Astrocyte of the cerebellum (primary cell): ENCODE measurements around the gene STARD10.
"Not testable (repeated sequence)": the region's sequence is repeated elsewhere in the genome, so short reads cannot be mapped to it uniquely, and the experiment has no call there.

Experiments
- DNase-seq: peaks from one replicate; pipeline ENCODE4 v3.0.0-alpha.2; 2011; ENCODE audit warnings: low read depth
- H3K4me3 ChIP-seq: 2 replicates; pipeline ENCODE4 v1.5.1; 2011; ENCODE audit warnings: mild to moderate bottlenecking, low read depth, low read length, moderate library complexity
- in situ Hi-C: cut with HindIII; loops from 2 replicates; pipeline ENCODE4 v1.10.0; 2017; ENCODE audit warnings: low sequenced_read_pairs
- TF ChIP-seq, protein P1 (sequence below): IDR thresholded peaks from 2 replicates; pipeline ENCODE4 v1.5.1; 2012; ENCODE audit warnings: low read length, low read depth, moderate library complexity, mild to moderate bottlenecking; ENCODE audit errors: missing control alignments

STARD10 gene

DNA sequence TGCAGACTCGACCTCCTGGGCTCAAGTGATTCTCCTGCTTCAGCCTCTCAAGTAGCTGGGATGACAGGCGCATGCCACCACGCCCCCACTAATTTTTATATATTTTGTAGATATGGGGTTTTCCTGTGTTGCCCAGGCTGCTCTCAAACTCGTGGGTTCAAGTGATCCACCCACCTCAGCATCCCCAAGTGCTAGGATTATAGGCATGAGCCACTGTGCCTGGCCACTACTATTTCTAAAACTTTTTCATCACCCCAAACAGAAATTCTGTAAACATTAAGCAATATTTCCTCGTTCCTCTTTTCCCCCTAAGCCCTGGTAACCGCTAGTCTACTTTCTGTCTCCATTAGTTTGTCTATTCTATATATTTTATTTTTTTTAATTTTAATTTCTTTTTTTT is 11.4 kb upstream of the STARD10 start:
- in situ Hi-C loops, result no loop called here
- TF ChIP-seq, protein P1, sequence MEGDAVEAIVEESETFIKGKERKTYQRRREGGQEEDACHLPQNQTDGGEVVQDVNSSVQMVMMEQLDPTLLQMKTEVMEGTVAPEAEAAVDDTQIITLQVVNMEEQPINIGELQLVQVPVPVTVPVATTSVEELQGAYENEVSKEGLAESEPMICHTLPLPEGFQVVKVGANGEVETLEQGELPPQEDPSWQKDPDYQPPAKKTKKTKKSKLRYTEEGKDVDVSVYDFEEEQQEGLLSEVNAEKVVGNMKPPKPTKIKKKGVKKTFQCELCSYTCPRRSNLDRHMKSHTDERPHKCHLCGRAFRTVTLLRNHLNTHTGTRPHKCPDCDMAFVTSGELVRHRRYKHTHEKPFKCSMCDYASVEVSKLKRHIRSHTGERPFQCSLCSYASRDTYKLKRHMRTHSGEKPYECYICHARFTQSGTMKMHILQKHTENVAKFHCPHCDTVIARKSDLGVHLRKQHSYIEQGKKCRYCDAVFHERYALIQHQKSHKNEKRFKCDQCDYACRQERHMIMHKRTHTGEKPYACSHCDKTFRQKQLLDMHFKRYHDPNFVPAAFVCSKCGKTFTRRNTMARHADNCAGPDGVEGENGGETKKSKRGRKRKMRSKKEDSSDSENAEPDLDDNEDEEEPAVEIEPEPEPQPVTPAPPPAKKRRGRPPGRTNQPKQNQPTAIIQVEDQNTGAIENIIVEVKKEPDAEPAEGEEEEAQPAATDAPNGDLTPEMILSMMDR, result no peak
- no peak overlapping the region for H3K4me3 ChIP-seq
- no peak for DNase-seq

DNA sequence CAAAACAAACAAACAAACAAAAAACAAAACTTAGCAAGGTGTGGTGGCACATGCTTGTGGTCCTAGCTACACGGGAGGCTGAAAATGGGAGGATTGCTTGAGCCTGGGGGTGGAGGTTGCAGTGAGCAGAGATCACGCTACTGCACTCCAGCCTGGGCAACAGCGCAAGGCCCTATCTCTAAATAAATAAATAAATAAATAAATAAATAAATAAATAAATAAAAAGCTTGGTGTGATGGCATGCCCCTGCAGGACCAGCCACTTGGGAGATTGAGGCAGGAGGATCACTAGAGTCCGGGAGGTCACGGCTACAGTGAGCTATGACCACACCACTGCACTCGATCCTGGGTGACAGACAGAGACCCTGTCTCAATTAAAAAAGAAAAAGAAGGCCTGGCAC is 9.0 kb upstream of the STARD10 start:
- in situ Hi-C loops, result no loop called here
- TF ChIP-seq, protein P1, result no peak
- no peak for DNase-seq
- H3K4me3 ChIP-seq, result no peak overlapping the region

DNA sequence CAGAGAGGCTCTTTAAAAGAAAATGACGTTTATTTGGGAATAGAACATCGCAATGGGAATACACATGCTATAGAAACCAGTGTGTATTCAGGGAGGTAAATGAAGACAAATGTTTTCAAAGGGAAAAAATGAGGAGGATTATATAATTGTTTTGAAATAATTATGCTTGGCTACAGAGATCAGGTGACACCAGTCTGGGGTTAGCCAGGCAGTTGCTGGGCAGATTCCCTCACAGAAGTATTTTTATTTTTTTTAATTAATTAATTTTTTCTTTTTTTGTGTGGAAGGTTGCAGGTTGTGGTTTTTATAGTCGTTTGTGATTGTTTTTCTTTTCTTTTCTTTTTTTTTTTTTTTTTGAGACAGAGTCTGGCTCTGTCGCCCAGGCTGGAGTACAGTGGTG is 5.6 kb upstream of the STARD10 start:
- no peak for DNase-seq
- no peak overlapping the region for H3K4me3 ChIP-seq
- in situ Hi-C loops, result no loop called here
- TF ChIP-seq, protein P1, result no peak

DNA sequence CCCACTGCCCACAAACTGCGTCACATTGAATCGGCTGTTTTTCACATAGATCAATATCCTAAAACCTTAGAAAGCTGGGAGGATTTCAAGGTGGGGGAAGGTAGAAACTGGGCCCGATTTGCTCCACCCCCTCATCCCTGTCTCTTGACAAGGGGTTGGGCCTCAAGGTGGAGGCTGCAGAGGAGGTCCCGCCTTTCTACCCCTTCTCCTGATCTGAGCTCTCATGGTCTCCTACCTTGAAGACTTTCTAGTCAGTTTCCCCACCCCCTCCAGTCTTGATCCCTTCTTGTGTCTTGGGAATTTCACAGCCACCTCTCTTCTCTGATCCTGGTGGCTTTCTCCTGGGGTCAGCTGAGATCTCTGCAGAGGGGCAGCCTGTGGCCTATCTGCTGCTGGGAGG is 4.5 kb upstream of the STARD10 start:
- in situ Hi-C loops, result no loop called here
- no peak for DNase-seq
- TF ChIP-seq, protein P1, result no peak
- H3K4me3 ChIP-seq, result no peak overlapping the region

DNA sequence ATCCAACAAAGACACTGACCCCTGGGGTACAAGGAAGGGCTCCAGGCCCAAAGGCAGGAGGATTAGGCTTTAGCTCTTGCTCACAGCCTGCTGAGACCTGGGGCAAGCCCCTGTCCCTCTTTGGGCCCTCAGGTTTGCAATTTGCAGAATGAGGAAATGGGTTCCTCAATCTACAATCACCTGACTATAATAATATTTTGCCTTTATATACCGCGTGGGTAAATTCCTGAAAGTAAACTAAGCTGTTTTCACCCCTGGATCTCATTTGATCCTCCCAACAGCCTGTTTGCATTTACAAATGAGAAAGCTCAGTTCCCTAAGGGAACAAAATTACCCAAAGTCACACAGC is 797 bp downstream of the STARD10 start:
- no peak for DNase-seq
- no peak overlapping the region for H3K4me3 ChIP-seq
- in situ Hi-C loops, result no loop called here
- TF ChIP-seq, protein P1, result no peak

DNA sequence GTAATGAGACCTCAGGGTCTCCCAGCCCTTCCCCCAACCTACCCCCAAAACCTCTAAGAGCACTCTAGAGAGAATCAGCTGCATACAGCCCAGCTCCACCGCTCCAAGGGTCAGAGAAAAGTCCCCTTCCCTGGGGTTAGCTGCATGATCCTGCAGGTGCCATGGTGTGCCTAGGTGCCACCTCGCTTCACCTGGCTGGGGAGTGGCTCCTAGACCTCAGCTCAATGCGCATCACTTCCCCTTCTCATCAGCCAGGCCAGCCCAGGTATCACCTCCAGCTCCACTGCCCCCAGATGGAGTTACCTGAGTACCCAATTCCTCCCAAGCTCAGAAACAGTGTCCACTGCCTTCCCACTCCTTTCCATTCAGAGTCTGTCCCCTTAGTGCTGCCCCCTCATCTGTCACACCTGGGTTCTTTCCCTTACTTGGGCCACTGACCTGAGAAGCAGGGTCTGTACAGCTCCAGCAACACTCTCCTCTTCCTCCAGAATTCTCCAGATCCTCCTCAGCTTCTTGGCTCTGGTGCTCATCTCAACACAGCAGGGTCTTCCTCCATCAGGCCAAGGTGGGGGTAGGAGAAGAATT is 1.3 kb downstream of the STARD10 start:
- DNase-seq, result no peak
- TF ChIP-seq, protein P1, result no peak
- in situ Hi-C loops, result no loop called here
- H3K4me3 ChIP-seq, result no peak overlapping the region

DNA sequence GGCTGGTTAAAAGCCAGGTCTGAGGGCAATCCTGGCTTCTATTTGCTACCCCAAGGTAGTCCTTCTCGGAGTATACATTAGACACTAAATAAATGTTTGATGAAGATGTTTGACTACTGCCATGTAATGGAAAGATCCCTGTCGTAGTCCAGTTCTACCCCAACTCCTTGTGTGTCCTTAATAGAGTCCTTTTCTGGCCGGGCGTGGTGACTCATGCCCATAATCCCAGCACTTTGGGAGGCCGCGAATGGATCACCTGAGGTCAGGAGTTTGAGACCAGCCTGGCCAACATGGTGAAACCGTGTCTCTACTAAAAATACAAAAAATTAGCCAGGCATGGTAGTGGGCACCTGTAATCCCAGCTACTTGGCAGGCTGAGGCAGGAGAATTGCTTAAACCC is 2.6 kb downstream of the STARD10 start:
- DNase-seq, in situ Hi-C loops, H3K4me3 ChIP-seq: not testable (repeated sequence)
